Measurements from ENCODE around the gene SCN7A.

DNA sequence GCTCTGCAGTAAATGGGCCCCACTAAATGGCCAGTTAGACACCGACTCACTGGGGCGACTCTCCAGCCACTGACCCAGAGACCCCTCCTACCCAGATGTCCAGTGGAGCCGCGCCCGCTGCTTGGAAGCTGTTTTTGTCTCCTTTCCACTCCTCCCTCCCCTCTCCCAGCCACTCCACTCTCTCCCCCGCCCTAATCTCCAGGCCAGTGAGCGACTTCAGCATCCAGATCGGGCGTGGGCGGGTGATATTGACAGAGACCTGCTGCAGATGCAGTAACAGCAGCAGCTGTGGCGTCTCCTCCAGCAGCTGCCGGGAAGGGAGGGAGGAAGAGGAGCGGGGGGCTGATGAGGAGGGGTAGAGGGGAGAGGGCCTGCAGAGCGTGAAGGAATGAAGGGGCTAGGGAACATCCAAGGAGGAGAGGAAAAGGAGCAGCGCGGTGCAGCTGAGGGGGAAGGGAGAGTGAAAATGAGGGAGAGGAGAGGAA lies at the start of gene SCN7A:
- peak in 1 of 2 donors; percentile 59 for TF ChIP-seq POLR2A (IDR thresholded peaks at IDR 0.05)
- TF ChIP-seq, protein P1, sequence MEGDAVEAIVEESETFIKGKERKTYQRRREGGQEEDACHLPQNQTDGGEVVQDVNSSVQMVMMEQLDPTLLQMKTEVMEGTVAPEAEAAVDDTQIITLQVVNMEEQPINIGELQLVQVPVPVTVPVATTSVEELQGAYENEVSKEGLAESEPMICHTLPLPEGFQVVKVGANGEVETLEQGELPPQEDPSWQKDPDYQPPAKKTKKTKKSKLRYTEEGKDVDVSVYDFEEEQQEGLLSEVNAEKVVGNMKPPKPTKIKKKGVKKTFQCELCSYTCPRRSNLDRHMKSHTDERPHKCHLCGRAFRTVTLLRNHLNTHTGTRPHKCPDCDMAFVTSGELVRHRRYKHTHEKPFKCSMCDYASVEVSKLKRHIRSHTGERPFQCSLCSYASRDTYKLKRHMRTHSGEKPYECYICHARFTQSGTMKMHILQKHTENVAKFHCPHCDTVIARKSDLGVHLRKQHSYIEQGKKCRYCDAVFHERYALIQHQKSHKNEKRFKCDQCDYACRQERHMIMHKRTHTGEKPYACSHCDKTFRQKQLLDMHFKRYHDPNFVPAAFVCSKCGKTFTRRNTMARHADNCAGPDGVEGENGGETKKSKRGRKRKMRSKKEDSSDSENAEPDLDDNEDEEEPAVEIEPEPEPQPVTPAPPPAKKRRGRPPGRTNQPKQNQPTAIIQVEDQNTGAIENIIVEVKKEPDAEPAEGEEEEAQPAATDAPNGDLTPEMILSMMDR (IDR thresholded peaks at IDR 0.05), result no peak
